GM23338 (cell line): ENCODE results near the gene GJA4.

Experiments used
- CREB1 ChIP-seq: fragments of 250-450 bp; sonication (Bioruptor Pico); IDR thresholded peaks from 2 replicates; pipeline ENCODE4 v1.5.0; 2020; ENCODE audit warnings: low read depth, mild to moderate bottlenecking, moderate library complexity
- ETS1 ChIP-seq: IDR thresholded peaks from 2 replicates; pipeline ENCODE4 v1.6.1; 2016; ENCODE audit warnings: antibody characterized with exemption
- EZH2 ChIP-seq: fragments of 200-600 bp; sonication (generic); IDR thresholded peaks from one replicate; pipeline ENCODE4 v1.8.0; 2017; ENCODE audit warnings: antibody characterized with exemption, mild to moderate bottlenecking, low read depth; ENCODE audit not compliant: unreplicated experiment
- EZH2phosphoT487 ChIP-seq: fragments of 200-600 bp; sonication (generic); IDR thresholded peaks from one replicate; pipeline ENCODE4 v1.8.1; 2018; ENCODE audit warnings: antibody characterized with exemption; ENCODE audit not compliant: unreplicated experiment
- JUNB ChIP-seq: IDR thresholded peaks from one replicate; pipeline ENCODE4 v1.6.1; 2016; ENCODE audit warnings: antibody characterized with exemption; ENCODE audit not compliant: unreplicated experiment
- POLR2AphosphoS5 ChIP-seq: IDR thresholded peaks from 2 replicates; pipeline ENCODE4 v1.6.1; 2016; ENCODE audit warnings: antibody characterized with exemption, low read depth
- TF ChIP-seq, protein P1 (sequence below), 2 experiments: fragments of 200-600 bp in 1 of 2; sonication (generic) in 1 of 2; conservative IDR thresholded peaks; 2 replicates each; pipeline versions ENCODE4 v1.5.1 to v1.6.1; 2016 to 2017; ENCODE audit warnings: antibody characterized with exemption in 2 of 2, low read depth in 2 of 2, mild to moderate bottlenecking in 2 of 2, moderate library complexity in 1 of 2
- TF ChIP-seq, protein P2 (sequence below): IDR thresholded peaks from one replicate; pipeline ENCODE4 v1.6.1; 2018; ENCODE audit warnings: antibody characterized with exemption; ENCODE audit not compliant: unreplicated experiment

DNA sequence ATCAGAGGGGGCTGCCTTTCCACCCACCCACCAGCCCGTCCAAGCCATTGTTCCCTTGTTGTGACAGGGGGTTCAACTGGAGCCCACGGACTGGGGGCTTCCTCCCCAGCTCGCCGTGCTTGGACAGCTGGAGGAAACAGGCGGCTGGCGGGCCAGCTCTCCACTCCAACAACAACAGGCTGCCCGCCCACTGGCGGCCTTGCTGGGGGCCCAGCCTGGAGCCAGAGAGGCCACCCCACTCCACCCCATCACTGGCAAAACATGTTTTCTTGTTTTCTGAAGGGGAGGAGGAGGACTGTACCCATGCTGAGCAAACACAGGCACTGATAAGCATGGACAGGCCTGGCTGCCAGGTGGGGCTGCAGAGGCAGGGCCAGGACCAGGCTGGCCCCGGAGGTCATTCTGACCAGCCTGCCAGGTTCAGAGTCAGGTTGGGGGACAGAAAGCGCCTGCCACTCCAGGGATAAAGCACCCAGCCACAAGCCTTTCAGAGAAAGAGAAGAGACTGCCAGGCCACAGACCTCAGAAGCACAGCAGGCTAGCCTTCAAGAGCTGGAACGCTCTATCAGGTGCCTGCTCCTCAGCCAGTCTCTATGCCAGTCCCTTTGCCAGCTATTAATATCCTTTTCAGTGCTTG, 32.8 kb downstream of the GJA4 start:
- TF ChIP-seq, protein P1, sequence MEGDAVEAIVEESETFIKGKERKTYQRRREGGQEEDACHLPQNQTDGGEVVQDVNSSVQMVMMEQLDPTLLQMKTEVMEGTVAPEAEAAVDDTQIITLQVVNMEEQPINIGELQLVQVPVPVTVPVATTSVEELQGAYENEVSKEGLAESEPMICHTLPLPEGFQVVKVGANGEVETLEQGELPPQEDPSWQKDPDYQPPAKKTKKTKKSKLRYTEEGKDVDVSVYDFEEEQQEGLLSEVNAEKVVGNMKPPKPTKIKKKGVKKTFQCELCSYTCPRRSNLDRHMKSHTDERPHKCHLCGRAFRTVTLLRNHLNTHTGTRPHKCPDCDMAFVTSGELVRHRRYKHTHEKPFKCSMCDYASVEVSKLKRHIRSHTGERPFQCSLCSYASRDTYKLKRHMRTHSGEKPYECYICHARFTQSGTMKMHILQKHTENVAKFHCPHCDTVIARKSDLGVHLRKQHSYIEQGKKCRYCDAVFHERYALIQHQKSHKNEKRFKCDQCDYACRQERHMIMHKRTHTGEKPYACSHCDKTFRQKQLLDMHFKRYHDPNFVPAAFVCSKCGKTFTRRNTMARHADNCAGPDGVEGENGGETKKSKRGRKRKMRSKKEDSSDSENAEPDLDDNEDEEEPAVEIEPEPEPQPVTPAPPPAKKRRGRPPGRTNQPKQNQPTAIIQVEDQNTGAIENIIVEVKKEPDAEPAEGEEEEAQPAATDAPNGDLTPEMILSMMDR (conservative IDR thresholded peaks at IDR 0.05; ENCODE audit: low read depth in 2 of 2): no peak
- no peak for TF ChIP-seq POLR2AphosphoS5
- no peak for TF ChIP-seq EZH2
- TF ChIP-seq, protein P2, sequence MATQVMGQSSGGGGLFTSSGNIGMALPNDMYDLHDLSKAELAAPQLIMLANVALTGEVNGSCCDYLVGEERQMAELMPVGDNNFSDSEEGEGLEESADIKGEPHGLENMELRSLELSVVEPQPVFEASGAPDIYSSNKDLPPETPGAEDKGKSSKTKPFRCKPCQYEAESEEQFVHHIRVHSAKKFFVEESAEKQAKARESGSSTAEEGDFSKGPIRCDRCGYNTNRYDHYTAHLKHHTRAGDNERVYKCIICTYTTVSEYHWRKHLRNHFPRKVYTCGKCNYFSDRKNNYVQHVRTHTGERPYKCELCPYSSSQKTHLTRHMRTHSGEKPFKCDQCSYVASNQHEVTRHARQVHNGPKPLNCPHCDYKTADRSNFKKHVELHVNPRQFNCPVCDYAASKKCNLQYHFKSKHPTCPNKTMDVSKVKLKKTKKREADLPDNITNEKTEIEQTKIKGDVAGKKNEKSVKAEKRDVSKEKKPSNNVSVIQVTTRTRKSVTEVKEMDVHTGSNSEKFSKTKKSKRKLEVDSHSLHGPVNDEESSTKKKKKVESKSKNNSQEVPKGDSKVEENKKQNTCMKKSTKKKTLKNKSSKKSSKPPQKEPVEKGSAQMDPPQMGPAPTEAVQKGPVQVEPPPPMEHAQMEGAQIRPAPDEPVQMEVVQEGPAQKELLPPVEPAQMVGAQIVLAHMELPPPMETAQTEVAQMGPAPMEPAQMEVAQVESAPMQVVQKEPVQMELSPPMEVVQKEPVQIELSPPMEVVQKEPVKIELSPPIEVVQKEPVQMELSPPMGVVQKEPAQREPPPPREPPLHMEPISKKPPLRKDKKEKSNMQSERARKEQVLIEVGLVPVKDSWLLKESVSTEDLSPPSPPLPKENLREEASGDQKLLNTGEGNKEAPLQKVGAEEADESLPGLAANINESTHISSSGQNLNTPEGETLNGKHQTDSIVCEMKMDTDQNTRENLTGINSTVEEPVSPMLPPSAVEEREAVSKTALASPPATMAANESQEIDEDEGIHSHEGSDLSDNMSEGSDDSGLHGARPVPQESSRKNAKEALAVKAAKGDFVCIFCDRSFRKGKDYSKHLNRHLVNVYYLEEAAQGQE: no peak
- no peak for TF ChIP-seq ETS1
- TF ChIP-seq JUNB: no peak
- TF ChIP-seq EZH2phosphoT487: no peak
- TF ChIP-seq CREB1 (CRISPR knock-in tag): no peak
